CD14-positive monocyte (primary cell): ENCODE measurements around the gene KCNMA1. TPM values are rescaled to one million over a fixed set of nuclear protein-coding genes. Genes with fewer than 3 reads are reported as not detected.

Experiments used
- DNase-seq, 3 donors: peaks; one replicate each; pipeline ENCODE4 v3.0.0-alpha.2; 2011 to 2022
- H2AFZ ChIP-seq: 2 replicates; pipeline ENCODE4 v1.6.0; 2012; ENCODE audit warnings: mild to moderate bottlenecking, low read depth, low read length, inconsistent platforms; ENCODE audit not compliant: insufficient read depth, poor library complexity, severe bottlenecking
- H3K27ac ChIP-seq, 2 donors: 1 replicate in 1 of 2; 2 replicates in 1 of 2; pipeline ENCODE4 v1.5.1; 2012 to 2013; ENCODE audit warnings: low read length in 2 of 2, control low read depth in 1 of 2, inconsistent platforms in 1 of 2, low read depth in 1 of 2, mild to moderate bottlenecking in 1 of 2
- H3K27me3 ChIP-seq, 2 donors: one replicate each; pipeline versions ENCODE4 v1.6.0 to v1.6.1; 2011 to 2013; ENCODE audit warnings: low read length in 2 of 2; ENCODE audit not compliant: control insufficient read depth in 2 of 2, insufficient read depth in 2 of 2
- H3K36me3 ChIP-seq, 2 donors: replicated peaks in 1 of 2; 1 replicate in 1 of 2; 2 replicates in 1 of 2; pipeline versions ENCODE4 v1.5.1 to v1.6.1; 2012 to 2013; ENCODE audit warnings: low read length in 2 of 2, control low read depth in 1 of 2, inconsistent platforms in 1 of 2, mild to moderate bottlenecking in 1 of 2; ENCODE audit not compliant: insufficient read depth in 2 of 2, control insufficient read depth in 1 of 2
- H3K4me1 ChIP-seq, 2 donors: 1 replicate in 1 of 2; 2 replicates in 1 of 2; pipeline versions ENCODE4 v1.5.1 to v1.6.1; 2012 to 2013; ENCODE audit warnings: low read length in 2 of 2, control low read depth in 1 of 2, inconsistent platforms in 1 of 2, mild to moderate bottlenecking in 1 of 2, moderate library complexity in 1 of 2; ENCODE audit not compliant: insufficient read depth in 2 of 2, control insufficient read depth in 1 of 2
- H3K4me2 ChIP-seq: replicated peaks from 2 replicates; pipeline ENCODE3; 2012; ENCODE audit warnings: low read length, moderate library complexity, mild to moderate bottlenecking; ENCODE audit not compliant: poor library complexity, severe bottlenecking; ENCODE audit errors: extremely low read depth
- H3K4me3 ChIP-seq, 3 experiments: fragments of 200-600 bp in 1 of 3; sonication (generic) in 1 of 3; replicated peaks in 1 of 3; 1 replicate in 2 of 3; 2 replicates in 1 of 3; pipeline ENCODE4 v1.5.1; 2011 to 2013; ENCODE audit warnings: low read length in 3 of 3, mild to moderate bottlenecking in 3 of 3, control low read depth in 2 of 3, low read depth in 2 of 3, inconsistent platforms in 1 of 3, moderate library complexity in 1 of 3
- H3K79me2 ChIP-seq: 2 replicates; pipeline ENCODE4 v1.6.0; 2012; ENCODE audit warnings: mild to moderate bottlenecking, control low read depth, inconsistent platforms, low read length, moderate library complexity; ENCODE audit not compliant: insufficient read depth
- H3K9ac ChIP-seq: 2 replicates; pipeline ENCODE4 v1.6.0; 2017; ENCODE audit warnings: low read length, mild to moderate bottlenecking; ENCODE audit not compliant: insufficient read depth, poor library complexity, severe bottlenecking
- H3K9me3 ChIP-seq, 2 donors: replicated peaks in 1 of 2; 1 replicate in 1 of 2; 2 replicates in 1 of 2; pipeline versions ENCODE4 v1.5.1 to v1.6.1; 2012 to 2013; ENCODE audit warnings: low read length in 2 of 2, control low read depth in 1 of 2; ENCODE audit not compliant: control insufficient read depth in 1 of 2, insufficient read depth in 1 of 2
- H4K20me1 ChIP-seq: 2 replicates; pipeline ENCODE4 v1.6.0; 2012; ENCODE audit warnings: mild to moderate bottlenecking, low read length, control low read depth, moderate library complexity; ENCODE audit not compliant: insufficient read depth
- H3K27ac Mint-ChIP-seq, 7 donors: one replicate each; pipeline ENCODE4 v1.8.0; 2020; ENCODE audit warnings: mild to moderate bottlenecking in 7 of 7, mixed read lengths in 7 of 7, moderate library complexity in 6 of 7, inconsistent platforms in 2 of 7
- H3K27me3 Mint-ChIP-seq, 3 donors: one replicate each; pipeline ENCODE4 v1.8.0; 2021 to 2022; ENCODE audit warnings: low read depth in 3 of 3, mild to moderate bottlenecking in 3 of 3, mixed read lengths in 3 of 3, moderate library complexity in 3 of 3, inconsistent platforms in 1 of 3
- H3K36me3 Mint-ChIP-seq, 2 donors: one replicate each; pipeline ENCODE4 v1.8.0; 2020; ENCODE audit warnings: mixed read lengths in 2 of 2, inconsistent platforms in 1 of 2, mild to moderate bottlenecking in 1 of 2
- H3K4me1 Mint-ChIP-seq: one replicate; pipeline ENCODE4 v1.8.0; 2020; ENCODE audit warnings: mild to moderate bottlenecking, mixed read lengths
- H3K4me3 Mint-ChIP-seq, 2 donors: one replicate each; pipeline ENCODE4 v1.8.0; 2020; ENCODE audit warnings: mild to moderate bottlenecking in 2 of 2, mixed read lengths in 2 of 2, moderate library complexity in 1 of 2
- H3K9me3 Mint-ChIP-seq, 7 donors: one replicate each; pipeline ENCODE4 v1.8.0; 2020 to 2022; ENCODE audit warnings: mixed read lengths in 7 of 7, mild to moderate bottlenecking in 6 of 7, moderate library complexity in 6 of 7, inconsistent platforms in 2 of 7
- WGBS: methylation state at CpG from one replicate; pipeline ENCODE4 v1.1.5; 2013; ENCODE audit warnings: missing lambda C conversion rate; ENCODE audit not compliant: insufficient coverage; 5-methylcytosine and 5-hydroxymethylcytosine counted together
- intact Hi-C, 2 donors: fragments of 100-400 bp; cut with micrococcal nuclease; formaldehyde crosslinking; loops; one replicate each; pipeline versions ENCODE4 v1.15.0 to v1.15.1; 2023
- polyA plus RNA-seq, 3 donors: library from polyadenylated mRNA; depleted of rRNA in 1 of 3; unstranded in 2 of 3; stranded (reverse) in 1 of 3; fragments of 300-500 nt in 2 of 3; fragments of >200 nt in 1 of 3; fragmentation: Illumina TruSeq in 2 of 3; gene quantifications; 1 replicate in 2 of 3; 2 replicates in 1 of 3; pipeline ENCODE4 v1.2.3, GENCODE V29; 2012 to 2021
- TF ChIP-seq, protein P1 (sequence below): fragments of 200-600 bp; IDR thresholded peaks from one replicate; pipeline ENCODE4 v1.8.0; 2022; ENCODE audit warnings: antibody characterized with exemption, mild to moderate bottlenecking

Gene KCNMA1
- polyA plus RNA-seq, 3 donors, result 0.11 to 1.0 TPM; not detected in 1

DNA sequence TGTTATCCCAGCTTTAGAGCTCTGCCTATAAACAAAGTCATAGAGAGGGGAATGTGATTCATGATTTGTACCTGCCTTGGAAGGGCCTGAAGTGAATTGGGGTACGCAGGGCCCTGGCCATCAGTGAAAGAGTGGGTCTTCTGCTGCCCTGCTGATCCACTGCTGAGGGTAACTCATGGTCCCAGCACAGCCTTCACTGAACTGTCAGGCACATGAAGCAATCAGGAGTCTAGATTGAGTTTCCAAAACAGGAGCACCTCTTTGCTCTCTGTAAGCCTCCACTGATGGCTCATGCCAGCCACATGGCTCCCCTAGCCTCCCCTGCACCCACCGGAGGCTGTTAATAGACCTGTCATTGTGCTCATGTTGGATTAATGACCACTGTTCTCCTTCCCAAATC lies 217.6 kb downstream of the KCNMA1 start:
- Histone ChIP-seq H3K4me3 (no peak overlapping the region), H4K20me1 (no peaks in the 10 kb centered on the region), H2AFZ (no peak overlapping the region), H3K36me3 (no peaks in the 10 kb centered on the region), H3K9ac (no peak overlapping the region), H3K4me2 (no peak overlapping the region), H3K27me3 (peaks cover 0 to 4% of the 10 kb centered on the region in 2 donors), H3K9me3 (no peaks in the 10 kb centered on the region), H3K27ac (no peak overlapping the region), H3K79me2 (no peaks in the 10 kb centered on the region), H3K4me1 (no peaks in the 10 kb centered on the region)
- Mint-ChIP-seq H3K9me3 (no peaks in the 10 kb centered on the region), H3K4me3 (no peak overlapping the region), H3K36me3 (no peaks in the 10 kb centered on the region), H3K4me1 (no peaks in the 10 kb centered on the region), H3K27me3 (peaks cover 8 to 9% (median 9%) of the 10 kb centered on the region in 3 donors), H3K27ac (peak overlapping the region in 1 of 7 donors; percentile 3)
- 100% methylated on average over 1 of the region's 2 CpGs for WGBS
- intact Hi-C loops, result no loop called here
- DNase-seq, result no peak
- TF ChIP-seq, protein P1, sequence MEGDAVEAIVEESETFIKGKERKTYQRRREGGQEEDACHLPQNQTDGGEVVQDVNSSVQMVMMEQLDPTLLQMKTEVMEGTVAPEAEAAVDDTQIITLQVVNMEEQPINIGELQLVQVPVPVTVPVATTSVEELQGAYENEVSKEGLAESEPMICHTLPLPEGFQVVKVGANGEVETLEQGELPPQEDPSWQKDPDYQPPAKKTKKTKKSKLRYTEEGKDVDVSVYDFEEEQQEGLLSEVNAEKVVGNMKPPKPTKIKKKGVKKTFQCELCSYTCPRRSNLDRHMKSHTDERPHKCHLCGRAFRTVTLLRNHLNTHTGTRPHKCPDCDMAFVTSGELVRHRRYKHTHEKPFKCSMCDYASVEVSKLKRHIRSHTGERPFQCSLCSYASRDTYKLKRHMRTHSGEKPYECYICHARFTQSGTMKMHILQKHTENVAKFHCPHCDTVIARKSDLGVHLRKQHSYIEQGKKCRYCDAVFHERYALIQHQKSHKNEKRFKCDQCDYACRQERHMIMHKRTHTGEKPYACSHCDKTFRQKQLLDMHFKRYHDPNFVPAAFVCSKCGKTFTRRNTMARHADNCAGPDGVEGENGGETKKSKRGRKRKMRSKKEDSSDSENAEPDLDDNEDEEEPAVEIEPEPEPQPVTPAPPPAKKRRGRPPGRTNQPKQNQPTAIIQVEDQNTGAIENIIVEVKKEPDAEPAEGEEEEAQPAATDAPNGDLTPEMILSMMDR, result no peak

DNA sequence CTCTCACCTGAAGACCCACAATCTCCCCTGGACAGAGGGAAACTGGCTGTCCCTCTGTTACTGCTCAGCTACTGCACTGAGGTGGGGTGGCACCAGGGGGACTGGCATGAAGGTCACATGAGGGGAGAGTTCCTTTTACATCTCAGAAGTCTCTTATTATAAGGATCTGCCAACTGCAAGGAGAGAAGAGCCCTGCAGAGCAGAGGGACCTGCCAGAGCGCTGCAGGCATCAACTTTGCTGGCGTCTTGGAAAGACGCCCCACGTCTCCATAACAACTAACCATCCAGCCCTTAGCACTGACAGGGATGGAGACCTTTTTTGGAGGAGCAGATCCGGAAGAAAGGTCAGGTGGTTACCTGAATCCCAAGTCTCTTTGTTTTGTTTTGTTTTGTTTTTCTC lies 218.6 kb downstream of the KCNMA1 start:
- DNase-seq, result no peak
- Mint-ChIP-seq H3K27ac (no peak overlapping the region), H3K27me3 (peaks cover 8 to 9% (median 9%) of the 10 kb centered on the region in 3 donors), H3K4me3 (no peak overlapping the region), H3K4me1 (no peaks in the 10 kb centered on the region), H3K36me3 (no peaks in the 10 kb centered on the region), H3K9me3 (no peaks in the 10 kb centered on the region)
- Histone ChIP-seq H3K4me1 (no peaks in the 10 kb centered on the region), H2AFZ (no peak overlapping the region), H3K9me3 (no peaks in the 10 kb centered on the region), H3K4me2 (no peak overlapping the region), H3K27me3 (peaks cover 0 to 4% of the 10 kb centered on the region in 2 donors), H3K4me3 (no peak overlapping the region), H3K9ac (no peak overlapping the region), H3K27ac (no peak overlapping the region), H3K36me3 (no peaks in the 10 kb centered on the region), H4K20me1 (no peaks in the 10 kb centered on the region), H3K79me2 (no peaks in the 10 kb centered on the region)
- TF ChIP-seq, protein P1, result no peak
- intact Hi-C loops, result no loop called here
- WGBS, result no CpG with 5 or more reads among the region's 5 CpGs
